ENCODE data around the gene EVX2.

Gene EVX2

GRCh38 chr2:176082824-176083751 is 674 bp downstream of the EVX2 start:
- DNase-seq (ENCODE audit: low read depth): no peak

DNA sequence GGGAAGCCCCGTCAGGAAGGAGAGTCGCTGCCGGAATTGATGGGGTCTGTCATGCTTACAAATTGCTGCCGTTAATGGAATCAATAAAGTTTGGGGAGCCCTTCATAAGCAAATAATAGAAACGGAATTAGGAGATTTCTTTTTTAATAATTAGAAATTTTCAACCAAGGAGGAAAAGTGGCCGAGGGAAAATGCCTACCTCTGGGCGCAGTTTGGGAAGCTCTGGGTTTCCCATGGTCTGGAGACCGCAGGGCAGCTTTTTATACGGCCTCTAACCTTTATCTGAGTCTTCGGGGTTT is 1.3 kb downstream of the EVX2 start:
- DNase-seq (ENCODE audit: low read depth): no peak

- DNase-seq (ENCODE audit: low read depth): no peak
Measured at GRCh38 chr2:176081837-176082524, 1.8 kb downstream of the EVX2 start.

DNA sequence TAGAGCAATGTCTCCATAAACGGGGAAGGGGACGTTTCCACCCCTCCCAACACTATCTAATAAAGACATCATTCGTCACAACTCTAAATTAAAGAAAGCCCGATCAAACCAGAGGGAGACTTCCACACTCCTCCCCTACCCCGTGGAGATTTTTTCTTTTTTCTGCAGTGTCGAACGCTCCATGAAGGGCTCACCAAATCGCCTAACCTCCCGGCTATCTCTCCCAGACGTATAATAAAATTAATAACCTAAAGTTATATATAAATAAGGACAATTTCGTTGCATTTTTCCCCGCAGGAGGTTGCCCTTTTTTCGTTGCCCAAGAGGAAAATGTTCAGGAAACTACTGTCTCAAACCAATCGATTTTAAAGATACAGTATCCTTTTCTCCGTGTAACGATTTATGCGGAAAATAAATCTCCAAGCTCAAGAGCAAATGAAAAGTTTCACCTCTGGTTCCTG is 2.4 kb downstream of the EVX2 start:
- no peak for DNase-seq (ENCODE audit: low read depth)

- DNase-seq (ENCODE audit: low read depth): no peak
Measured at GRCh38 chr2:176080540-176081375, 3.0 kb downstream of the EVX2 start.

DNA sequence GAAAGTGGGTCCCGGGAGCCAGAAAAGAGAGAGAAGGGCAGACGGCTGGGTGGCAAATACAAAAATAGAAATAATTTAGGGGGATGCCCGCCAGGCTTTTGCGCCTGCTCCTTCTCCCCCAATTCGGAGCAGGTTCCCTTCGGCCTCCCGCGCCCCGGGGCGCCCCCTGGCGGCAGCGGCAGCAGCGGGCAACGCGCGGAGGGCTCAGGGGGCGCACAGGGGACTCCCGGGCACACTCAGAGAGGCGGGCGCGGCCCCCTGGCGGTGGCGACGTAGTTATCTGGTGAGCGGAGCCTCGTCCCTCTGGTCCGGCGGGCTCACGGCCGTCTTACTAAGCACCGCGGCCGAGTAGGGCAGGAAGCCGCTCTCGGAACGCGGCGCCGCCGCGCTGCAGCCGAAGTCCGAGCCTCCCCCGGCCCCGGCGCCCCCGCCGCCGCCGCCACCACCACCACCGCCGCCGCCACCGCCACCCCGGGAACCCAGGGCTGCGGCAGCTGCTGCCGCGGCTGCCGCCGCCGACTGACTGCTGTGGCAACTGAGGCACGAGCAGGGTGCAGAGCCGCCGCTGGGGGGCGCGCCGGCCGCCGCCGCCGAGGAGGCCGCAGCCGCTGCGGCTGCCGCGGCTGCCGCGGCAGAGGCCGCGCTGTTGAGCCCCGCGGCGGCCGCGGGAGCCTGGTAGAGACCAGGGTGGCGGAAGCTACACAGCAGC is 3.8 kb downstream of the EVX2 start:
- no peak for DNase-seq (ENCODE audit: low read depth)

DNA sequence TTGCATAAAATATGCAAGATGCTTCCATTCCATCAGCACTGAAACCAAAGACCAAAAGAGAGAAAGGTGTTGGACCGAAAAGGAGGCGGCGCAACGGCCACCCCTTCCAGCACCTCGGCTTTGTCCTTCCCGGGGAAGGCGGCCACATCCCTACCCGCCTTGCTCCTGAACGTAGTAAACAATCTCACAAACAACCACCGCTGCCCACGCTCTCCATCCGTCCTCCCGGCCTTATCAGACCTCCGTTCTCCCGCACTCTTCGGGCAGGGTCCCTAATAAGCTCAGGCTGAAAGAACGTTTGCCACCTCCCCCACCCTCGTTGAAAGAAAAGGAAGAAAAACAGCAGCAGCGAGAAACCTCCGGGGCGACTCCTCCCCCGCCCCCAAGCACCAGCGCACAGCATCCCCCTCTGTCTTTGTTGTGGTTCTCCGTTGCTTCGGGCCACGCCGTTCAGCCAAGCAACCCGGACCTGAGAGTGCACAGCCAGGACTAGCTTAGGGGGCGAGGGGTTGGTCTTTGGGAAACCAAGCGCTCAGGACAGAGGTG is 4.4 kb downstream of the EVX2 start:
- no peak for DNase-seq (ENCODE audit: low read depth)

GRCh38 chr2:176078541-176079284 is 5.0 kb downstream of the EVX2 start:
- no peak for DNase-seq (ENCODE audit: low read depth)

DNA sequence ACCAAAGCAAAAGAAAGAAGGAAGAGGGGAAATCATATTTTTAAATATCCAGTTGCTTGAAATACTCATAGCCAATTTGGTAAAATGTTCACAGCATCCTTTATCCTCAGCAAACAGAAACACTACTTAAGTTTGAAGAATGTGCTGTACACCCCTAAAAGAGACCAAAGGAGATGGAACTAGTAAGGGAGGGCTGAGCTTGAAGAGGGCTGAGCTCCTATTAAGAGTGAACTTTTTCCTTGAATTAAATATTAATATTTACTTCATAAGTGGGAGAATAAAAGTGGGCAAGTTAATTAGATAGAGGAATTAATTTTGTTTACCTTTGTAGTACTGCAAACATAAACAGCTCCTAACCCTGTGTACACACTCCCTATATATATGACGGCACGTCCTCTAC is 7.0 kb downstream of the EVX2 start:
- no peak for DNase-seq (ENCODE audit: low read depth)

DNA sequence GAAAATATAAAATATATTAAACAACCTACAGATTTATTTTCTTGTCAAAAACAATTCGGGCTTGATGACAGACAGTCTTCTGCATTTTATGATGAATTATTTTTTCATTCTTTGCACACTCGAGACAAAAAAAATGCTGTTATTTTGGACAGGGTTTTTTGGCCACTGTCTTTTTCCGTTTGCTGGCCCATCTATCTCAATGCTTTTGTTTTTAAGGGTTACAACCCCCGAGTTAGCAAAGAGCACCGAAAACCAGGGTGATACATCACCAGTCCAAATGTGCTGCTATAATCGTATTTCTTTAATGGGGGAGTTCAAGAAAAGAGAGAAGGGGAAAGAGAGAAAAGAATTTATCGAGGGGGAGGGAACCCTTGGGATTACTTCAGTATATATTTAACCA is 7.7 kb downstream of the EVX2 start:
- DNase-seq (ENCODE audit: low read depth): no peak

DNA sequence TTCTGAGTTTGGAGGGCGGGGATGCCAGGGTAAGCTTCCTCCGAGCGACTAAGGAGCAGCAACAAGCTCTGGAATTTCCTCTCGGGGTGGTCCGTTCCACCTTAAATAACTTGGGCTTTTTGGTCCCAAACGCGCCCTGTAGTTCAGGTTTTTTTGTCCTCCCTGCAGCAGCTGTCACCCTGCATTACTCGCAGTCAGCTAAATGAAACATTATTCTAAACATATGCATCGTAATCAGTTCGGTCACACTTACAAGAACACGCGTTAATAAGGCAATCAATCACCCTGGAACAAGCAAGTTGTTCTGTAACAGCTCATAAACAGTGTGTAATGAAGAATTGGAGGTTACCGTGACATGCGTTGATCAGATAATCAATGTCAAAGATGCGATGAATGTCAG is 8.3 kb downstream of the EVX2 start:
- DNase-seq (ENCODE audit: low read depth): no peak

- no peak for DNase-seq (ENCODE audit: low read depth)
Measured at GRCh38 chr2:176074919-176075425, 8.8 kb downstream of the EVX2 start.

DNA sequence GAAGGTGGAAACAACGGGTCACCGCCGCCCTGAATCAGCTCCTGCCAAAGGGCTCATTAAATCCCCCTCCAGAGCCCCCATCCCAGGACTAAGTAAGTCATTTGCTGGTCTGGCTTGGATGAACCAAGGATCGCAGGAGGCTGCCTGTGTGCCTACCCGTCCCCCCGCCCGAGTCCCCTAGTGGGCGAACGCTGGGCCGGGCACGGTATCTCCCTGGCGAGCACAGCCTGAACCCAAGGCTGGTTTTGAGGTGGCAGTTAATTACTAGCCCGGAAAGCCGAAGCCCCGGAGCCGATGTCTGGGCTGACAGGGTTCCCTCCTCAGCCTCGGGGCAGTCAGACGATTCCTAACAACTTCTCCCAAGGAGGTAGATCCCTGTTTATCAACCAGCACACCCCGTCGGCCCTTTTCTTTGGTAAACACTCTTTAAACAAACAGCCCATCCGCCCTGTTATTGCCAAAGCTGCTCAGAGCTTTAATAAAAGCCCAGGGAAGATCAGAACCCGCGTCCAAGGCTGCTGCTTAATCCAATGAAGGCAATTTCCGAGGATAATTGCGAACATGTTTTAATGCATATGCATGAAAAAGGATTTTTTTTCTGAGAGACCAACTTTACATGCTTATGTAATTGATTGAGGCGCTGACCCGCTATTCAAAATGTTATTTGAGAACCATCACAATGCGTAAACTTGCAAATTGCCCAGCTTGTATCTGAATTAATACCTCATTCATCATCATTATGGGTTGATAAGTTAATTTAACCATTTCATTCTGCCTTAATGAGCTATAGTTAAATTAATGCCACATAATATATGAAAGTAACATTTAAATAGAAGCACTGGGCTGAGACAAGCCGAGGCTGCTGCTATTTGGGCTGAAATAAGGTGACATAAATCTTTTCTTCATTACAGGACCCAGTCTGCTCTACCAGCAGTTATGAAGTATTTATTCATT is 10.5 kb downstream of the EVX2 start:
- DNase-seq (ENCODE audit: low read depth): no peak

- no peak for DNase-seq (ENCODE audit: low read depth)
Measured at GRCh38 chr2:176072292-176072669, 11.5 kb downstream of the EVX2 start.

DNA sequence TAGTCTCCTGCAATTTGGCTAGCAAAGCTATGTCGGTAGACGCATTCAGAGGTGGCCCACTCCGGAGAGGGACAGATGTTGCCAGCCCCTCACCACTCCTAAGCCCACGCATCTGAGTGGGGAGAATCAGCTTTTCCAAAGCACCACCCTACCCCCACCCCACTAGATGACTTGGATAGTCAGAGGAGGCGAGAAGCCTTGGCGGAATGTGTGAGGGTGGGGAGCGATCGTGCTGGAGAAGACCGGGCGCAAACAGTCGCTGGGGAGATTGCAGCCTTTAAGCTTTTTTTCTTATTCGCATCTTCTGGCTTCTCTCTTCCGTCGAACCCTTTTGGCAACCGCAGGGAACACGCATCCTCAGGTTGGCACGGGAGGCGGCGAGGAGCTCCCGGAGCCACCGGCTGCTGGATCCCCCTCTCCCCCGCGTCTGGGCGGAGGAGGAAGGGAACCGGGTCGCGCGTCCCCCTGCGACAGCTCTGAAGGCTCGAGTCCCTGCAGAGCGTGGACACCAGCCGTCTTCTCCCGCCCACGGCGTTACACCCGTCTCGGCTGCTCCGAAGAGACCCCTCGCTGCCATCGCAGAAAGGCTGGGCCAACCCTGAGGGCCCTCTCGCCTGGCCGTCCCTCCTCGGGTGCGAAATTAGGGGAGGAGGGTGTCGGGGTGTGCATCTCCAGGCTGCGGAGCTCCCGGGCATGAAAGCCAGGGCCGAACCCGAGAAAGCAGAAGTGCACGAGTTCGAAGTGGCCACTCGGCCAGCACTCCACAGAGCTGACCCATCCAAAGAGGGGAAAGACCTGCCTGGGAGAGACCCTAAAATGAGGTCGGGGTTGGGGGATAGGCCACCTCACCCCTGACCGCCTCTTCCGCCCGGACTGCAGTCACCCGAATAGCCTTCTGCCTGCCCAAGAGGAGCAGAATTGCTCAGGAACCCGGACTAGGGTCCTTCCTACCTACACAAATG is 12.2 kb downstream of the EVX2 start:
- no peak for DNase-seq (ENCODE audit: low read depth)

- DNase-seq (ENCODE audit: low read depth): no peak
Measured at GRCh38 chr2:176068419-176068832, 15.3 kb downstream of the EVX2 start.

- no peak for DNase-seq (ENCODE audit: low read depth)
Measured at GRCh38 chr2:176067589-176068418, 16.0 kb downstream of the EVX2 start.

Data from HS-5 (cell line).